8988T (cell line): Measurements from ENCODE around the gene FARP1.

ENCODE experiments used
- DNase-seq: peaks from one replicate; pipeline ENCODE4 v3.0.0; 2011

The FARP1 gene

GRCh38 chr13:98313023-98313921, 170.4 kb downstream of the FARP1 start:
- DNase-seq, result no peak

DNA sequence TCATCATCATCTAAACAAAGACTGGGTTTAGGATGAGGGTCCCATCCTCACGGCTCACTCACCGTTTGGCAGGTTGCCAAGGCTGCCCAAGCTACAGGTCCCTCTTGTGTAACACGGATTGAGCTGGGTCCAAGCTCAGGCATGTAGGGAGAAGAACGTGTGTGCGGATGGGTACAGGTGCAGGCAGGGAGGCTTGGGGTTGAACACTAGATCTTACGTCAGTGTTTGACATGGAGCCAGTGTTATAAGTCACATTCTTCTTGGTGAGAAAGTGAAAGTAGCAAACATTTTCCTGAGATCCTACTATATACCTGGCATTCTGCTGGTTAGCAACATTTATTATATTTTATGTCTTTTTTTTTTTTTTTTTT, 171.0 kb downstream of the FARP1 start:
- DNase-seq, result no peak

- DNase-seq, result no peak
Observed at GRCh38 chr13:98315466-98315865, 172.6 kb downstream of the FARP1 start.

DNA sequence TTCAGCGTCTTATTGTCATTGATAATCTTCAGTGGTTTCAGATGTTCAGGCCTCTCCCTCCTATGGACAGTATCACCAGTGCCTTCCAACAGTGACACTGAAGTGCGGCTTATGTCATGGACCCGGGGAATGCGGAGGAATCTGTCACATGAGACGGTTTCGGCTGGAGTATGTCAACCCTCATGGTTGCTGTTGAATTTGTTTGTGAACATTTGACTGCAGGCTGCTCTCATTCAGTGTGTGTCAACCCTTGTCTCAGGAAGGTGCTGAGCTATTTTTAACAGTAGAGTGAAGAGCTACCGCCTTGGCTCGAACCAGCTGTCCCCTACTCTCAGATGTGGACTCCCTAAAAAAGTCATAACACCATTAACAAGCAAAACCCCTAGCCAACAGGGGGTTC, 173.0 kb downstream of the FARP1 start:
- DNase-seq, result no peak

GRCh38 chr13:98317573-98318171, 174.8 kb downstream of the FARP1 start:
- no peak for DNase-seq

DNA sequence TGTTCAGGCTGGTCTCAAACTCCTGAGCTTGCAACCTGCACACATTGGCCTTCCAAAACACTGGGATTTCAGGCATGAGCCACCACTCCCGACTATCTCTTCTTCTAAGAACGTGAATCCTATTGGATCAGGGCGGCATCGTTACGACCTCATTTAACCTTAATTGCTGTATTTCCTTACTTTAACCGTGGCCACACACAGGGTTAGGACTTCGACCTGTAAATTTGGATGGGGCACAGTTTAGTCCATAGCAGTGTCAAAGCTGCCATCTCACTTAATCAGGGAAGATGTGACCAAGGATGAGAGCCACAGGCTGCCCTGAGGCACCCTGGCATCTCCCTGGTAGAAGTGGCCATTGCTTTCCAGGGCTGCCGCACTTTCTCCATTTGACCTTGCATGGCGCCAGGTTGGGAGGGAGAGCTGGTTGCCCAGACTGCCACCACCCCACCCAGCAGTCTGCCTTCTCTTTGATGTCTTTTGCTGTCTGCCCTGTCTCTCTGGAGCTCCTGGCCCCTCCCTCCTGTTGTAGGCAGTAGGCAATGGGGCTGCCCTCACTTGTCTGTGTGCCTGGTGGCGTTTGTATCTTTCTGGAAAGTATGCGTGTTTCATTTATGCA, 175.5 kb downstream of the FARP1 start:
- no peak for DNase-seq

DNA sequence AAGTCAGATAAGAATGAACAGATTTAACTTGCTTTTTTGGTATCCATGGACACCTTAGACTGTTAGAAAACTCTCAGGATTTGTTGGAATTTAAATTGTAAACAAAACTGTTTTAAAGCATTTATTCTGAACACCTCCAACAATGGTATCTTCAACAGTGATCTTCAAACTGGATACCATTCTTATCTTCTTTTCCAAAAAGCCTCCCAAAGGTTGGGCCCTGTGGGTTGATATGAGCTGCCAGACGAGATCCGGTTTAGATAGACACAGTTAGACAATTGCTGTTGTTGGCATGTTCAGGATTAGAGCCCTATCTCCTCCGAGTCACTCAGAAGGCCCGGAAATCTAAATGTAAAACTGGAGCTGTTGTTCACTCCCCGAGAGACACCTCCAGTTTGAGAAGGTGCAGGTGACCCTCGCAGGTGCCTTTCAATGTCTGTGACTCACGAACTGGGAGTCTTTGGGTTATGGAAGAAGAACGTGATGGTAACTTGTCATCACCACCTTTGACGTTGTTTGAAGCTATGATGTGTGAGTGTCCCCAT, 177.7 kb downstream of the FARP1 start:
- DNase-seq, result no peak

DNA sequence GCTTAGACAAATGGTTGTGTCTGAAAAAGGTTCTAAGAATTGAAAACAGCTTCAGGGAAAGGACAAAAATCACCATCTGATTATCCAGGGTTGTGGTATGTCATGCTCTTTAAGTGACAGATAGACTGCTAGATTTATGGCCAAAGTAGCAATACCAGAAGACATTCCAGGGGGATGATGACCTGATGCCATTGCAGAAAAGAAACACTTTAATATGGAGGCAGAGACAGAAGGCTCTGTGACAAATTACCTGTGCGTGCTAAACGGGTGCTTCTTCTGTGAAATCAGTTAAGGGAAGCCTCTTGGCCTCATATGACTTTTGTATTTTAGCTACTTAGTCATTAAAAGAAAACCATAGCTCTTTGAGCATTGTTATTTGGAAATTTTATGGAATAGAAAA, 178.5 kb downstream of the FARP1 start:
- no peak for DNase-seq

GRCh38 chr13:98322091-98322718, 179.3 kb downstream of the FARP1 start:
- DNase-seq, result no peak

- DNase-seq, result no peak
Observed at GRCh38 chr13:98324105-98324504, 181.2 kb downstream of the FARP1 start.

DNA sequence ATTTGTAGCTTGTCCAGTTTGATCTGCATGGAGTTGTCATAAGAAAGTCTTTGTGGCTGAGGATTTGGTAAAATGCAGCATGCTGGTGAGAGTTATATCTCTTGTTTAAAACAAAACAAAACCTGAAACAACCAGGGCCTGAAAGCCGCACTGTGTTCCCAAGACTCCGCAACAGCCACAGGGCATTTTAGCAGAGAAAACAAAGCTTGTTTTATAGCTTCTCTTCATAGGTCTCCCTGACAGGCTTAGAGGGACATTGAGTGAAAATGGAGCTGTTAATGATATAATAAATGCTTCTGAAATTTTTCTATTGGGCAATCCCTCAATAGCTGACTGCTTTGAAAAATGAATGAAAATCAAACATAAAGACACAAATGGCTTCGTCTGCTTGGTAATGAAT, 182.8 kb downstream of the FARP1 start:
- no peak for DNase-seq

DNA sequence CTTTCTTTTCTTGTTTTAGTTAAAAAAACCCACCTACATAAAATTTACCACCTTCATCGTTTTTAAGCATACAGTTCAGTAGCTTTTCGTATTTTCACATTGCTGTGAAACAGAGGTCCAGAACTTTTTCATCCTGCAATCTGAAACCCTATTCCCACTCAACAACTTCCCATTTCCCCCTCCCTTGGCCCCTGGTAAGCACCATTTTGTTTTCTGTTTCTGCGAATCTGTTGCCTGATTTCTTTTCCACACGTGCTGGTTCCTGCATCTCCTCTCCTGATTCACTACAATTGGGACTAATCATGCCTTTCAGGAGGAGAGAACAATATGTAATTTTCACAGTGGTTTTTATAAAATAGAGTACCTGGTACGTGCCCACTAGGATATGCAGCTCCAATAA, 183.4 kb downstream of the FARP1 start:
- DNase-seq, result no peak

DNA sequence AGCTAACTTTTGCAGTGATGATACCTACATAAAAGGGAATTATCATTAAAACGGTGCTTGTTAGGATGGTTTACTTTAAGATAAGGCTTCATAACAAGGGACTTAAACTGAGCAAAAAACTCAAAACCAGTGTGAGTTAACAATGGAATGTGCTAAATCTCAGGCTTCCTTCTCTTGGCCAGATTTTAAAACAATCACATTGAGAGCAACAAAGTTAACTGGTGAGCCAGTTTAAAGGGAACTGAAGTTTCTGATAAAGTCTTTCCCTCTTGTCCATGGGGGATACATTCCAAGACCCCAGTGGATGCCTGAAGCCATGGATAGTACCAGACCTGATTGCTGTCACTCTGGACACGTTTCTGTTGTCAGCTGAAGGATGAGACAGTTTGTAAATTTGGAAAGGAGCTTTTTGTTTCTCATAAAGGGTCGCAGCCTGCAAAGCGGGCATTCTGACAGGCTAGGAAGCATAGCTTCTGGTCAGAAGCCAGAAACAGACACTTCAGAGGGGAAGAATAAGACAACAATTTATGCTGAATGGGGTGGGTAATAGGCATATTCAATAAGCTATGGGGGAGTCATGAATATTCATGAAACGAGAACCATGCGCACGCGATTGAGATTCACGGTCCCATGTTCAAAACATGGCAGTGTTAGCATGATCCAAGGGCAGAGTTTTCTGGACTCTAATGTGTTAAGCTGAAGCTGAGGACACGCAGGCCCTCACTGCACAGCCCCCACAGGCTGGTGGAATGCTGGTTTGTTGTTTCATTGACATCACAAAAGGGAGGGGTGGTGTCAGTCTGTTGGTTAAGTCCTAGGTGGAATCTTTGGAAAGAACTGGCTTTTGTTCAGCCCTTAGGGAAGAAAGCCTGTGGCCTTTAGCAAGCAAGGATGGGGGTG, 184.7 kb downstream of the FARP1 start:
- no peak for DNase-seq

- DNase-seq, result no peak
Observed at GRCh38 chr13:98328511-98328910, 185.6 kb downstream of the FARP1 start.

GRCh38 chr13:98332222-98332621, 189.3 kb downstream of the FARP1 start:
- DNase-seq, result no peak

GRCh38 chr13:98332691-98333090, 189.8 kb downstream of the FARP1 start:
- DNase-seq, result no peak

- no peak for DNase-seq
Observed at GRCh38 chr13:98333486-98333885, 190.6 kb downstream of the FARP1 start.

GRCh38 chr13:98334620-98335205, 191.8 kb downstream of the FARP1 start:
- no peak for DNase-seq

DNA sequence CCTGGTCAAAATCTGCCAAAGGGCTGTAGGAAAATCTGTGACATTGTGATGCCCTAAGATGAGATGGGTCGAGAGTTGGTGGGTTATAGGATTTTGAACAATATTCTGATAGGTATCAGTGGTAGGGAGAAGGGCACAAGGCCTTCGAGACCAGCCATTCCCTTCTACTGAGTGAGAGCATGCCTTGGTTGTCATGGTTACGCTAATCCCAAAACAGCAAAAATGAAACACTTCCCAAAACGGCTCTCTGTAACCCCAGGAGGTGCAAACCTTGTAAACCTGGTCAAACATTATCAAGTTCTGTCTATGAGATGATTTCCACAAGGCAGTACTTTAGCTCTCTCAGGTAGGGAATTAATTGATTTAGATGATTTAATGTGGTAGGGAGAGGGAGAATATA, 192.8 kb downstream of the FARP1 start:
- no peak for DNase-seq

GRCh38 chr13:98338310-98338709, 195.4 kb downstream of the FARP1 start:
- no peak for DNase-seq

GRCh38 chr13:98339684-98340425, 197.0 kb downstream of the FARP1 start:
- DNase-seq, result no peak
